ENCODE data around the gene TMOD1. TPM values are rescaled to one million over a fixed set of nuclear protein-coding genes. Genes with fewer than 3 reads are reported as not detected.

The TMOD1 gene
- total and polyA plus RNA-seq, 2 of the 8 experiments (the other 6 are each of a cell fraction or from before 2014, with no cell fraction given), result 0.17 to 0.88 TPM

GRCh38 chr9:97562542-97562941 lies 61.1 kb downstream of the TMOD1 start:
- Histone ChIP-seq H3K4me1 (replicated peaks in 1 of 4; ENCODE audit: control insufficient read depth in 3 of 4, insufficient read depth in 4 of 4, low read length in 3 of 4) (peaks cover 2 to 6% (median 5%) of the 10 kb centered on the region in 4 experiments; a peak in 6 of 7 replicates), H3K14ac (ENCODE audit: insufficient read length) (no peak overlapping the region), H3K56ac (replicated peaks; ENCODE audit: insufficient read length, low read depth, low read length) (no peak overlapping the region), H2BK12ac (ENCODE audit: low read depth, low read length) (no peak overlapping the region), H3K9me3 (ENCODE audit: insufficient read depth in 2 of 2, low read depth in 1 of 2, low read length in 1 of 2) (no peaks in the 10 kb centered on the region), H3K27ac (ENCODE audit: low read depth, low read length) (no peak overlapping the region), H3K9ac (replicated peaks in 1 of 4; ENCODE audit: extremely low read depth in 1 of 4, low read depth in 3 of 4, low read length in 3 of 4) (no peak overlapping the region), H3K79me1 (ENCODE audit: low read depth, low read length) (no peaks in the 10 kb centered on the region), H3K4me3 (ENCODE audit: extremely low read depth in 1 of 4, insufficient read depth in 2 of 4, low read depth in 3 of 4, low read length in 4 of 4) (no peak overlapping the region), H2BK15ac (ENCODE audit: low read length) (no peak overlapping the region), H3K4ac (replicated peaks; ENCODE audit: insufficient read length, low read depth, low read length) (no peak overlapping the region), H2BK20ac (ENCODE audit: low read length) (no peak overlapping the region), H2BK120ac (replicated peaks; ENCODE audit: low read depth, low read length) (no peak overlapping the region), H2AK5ac (ENCODE audit: low read depth, low read length) (no peak overlapping the region), H3K23me2 (ENCODE audit: low read depth, low read length) (no peaks in the 10 kb centered on the region), H4K5ac (ENCODE audit: insufficient read length, low read depth, low read length) (no peak overlapping the region), H4K20me1 (replicated peaks in 1 of 2; ENCODE audit: control insufficient read depth in 1 of 2, insufficient read depth in 2 of 2, low read length in 2 of 2) (no peaks in the 10 kb centered on the region), H3K23ac (ENCODE audit: insufficient read length) (no peak overlapping the region), H4K91ac (replicated peaks; ENCODE audit: insufficient read length, low read length) (no peak overlapping the region), H3K18ac (ENCODE audit: extremely low read depth, low read length) (no peak overlapping the region), H2BK5ac (ENCODE audit: low read depth, low read length) (no peak overlapping the region; the same call in 1 of the 2 replicates), H3K79me2 (ENCODE audit: control insufficient read depth in 1 of 2, insufficient read depth in 2 of 2, low read length in 2 of 2) (no peaks in the 10 kb centered on the region), H3K36me3 (ENCODE audit: control insufficient read depth in 2 of 4, insufficient read depth in 4 of 4, low read length in 3 of 4) (no peaks in the 10 kb centered on the region), H4K8ac (ENCODE audit: extremely low read depth, insufficient read depth, low read length) (no peak overlapping the region), H2AFZ (ENCODE audit: low read length) (no peak overlapping the region), H3K27me3 (replicated peaks in 1 of 4; ENCODE audit: control insufficient read depth in 3 of 4, extremely low read depth in 1 of 4, insufficient read depth in 3 of 4, low read length in 3 of 4) (no peaks in the 10 kb centered on the region), H3K4me2 (ENCODE audit: insufficient read depth in 1 of 2, low read depth in 2 of 2, low read length in 2 of 2) (no peak overlapping the region)
- CTCF ChIA-PET (ENCODE audit: partially characterized antibody), result interaction anchor here (0.6 to 2.5 kb wide), 5 partner anchors 8 to 93 kb away, joined by 3 to 12 read pairs (median 4); no protein-coding TSS in a partner anchor
- 66% methylated on average over 5 of the region's 5 CpGs; no CpG with 5 or more reads in 1 of the 2 experiments for WGBS, 2 experiments (ENCODE audit: extremely low coverage in 1 of 2, insufficient coverage in 1 of 2, insufficient read length in 1 of 2, insufficient replicate concordance in 2 of 2, low coverage in 1 of 2, low lambda C conversion rate in 2 of 2, missing lambda C conversion rate in 1 of 2)
- DNase-seq (ENCODE audit: low read depth in 1 of 2, low spot score in 2 of 2), result no peak
- FAIRE-seq, result no peak
- POLR2A ChIA-PET (ENCODE audit: partially characterized antibody), result no interaction called here
- TF ChIP-seq FOSL1 (IDR thresholded peaks at IDR 0.05; ENCODE audit: insufficient read depth, low read depth, low read length) (no peak), SP4 (IDR thresholded peaks at IDR 0.05; ENCODE audit: low read length) (no peak), CTCF (IDR thresholded peaks at IDR 0.05; ENCODE audit: control extremely low read depth in 1 of 3, insufficient read depth in 1 of 3, low read depth in 1 of 3, low read length in 3 of 3) (no peak), TAF7 (optimal IDR thresholded peaks at IDR 0.05; ENCODE audit: borderline replicate concordance, low read depth, low read length) (no peak), USF2 (IDR thresholded peaks at IDR 0.05; ENCODE audit: low read length) (no peak), BACH1 (IDR thresholded peaks at IDR 0.05; ENCODE audit: low read length) (no peak)
- TF ChIP-seq, protein P1, sequence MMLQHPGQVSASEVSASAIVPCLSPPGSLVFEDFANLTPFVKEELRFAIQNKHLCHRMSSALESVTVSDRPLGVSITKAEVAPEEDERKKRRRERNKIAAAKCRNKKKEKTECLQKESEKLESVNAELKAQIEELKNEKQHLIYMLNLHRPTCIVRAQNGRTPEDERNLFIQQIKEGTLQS (IDR thresholded peaks at IDR 0.05; ENCODE audit: insufficient read depth, low read depth, low read length), result no peak
- TF ChIP-seq, protein P2, sequence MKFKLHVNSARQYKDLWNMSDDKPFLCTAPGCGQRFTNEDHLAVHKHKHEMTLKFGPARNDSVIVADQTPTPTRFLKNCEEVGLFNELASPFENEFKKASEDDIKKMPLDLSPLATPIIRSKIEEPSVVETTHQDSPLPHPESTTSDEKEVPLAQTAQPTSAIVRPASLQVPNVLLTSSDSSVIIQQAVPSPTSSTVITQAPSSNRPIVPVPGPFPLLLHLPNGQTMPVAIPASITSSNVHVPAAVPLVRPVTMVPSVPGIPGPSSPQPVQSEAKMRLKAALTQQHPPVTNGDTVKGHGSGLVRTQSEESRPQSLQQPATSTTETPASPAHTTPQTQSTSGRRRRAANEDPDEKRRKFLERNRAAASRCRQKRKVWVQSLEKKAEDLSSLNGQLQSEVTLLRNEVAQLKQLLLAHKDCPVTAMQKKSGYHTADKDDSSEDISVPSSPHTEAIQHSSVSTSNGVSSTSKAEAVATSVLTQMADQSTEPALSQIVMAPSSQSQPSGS (IDR thresholded peaks at IDR 0.05; ENCODE audit: low read length), result no peak

All from H1 (cell line).